Fibroblast of the aortic adventitia (primary cell): ENCODE results near the gene ISX. TPM values are rescaled to one million over a fixed set of nuclear protein-coding genes. Genes with fewer than 3 reads are reported as not detected.

Experiments used
- DNase-seq: peaks from one replicate; pipeline ENCODE4 v3.0.0-alpha.2; 2010; ENCODE audit warnings: low read depth
- H3K4me3 ChIP-seq: 2 replicates; pipeline ENCODE4 v1.5.1; 2011; ENCODE audit warnings: low read depth, mild to moderate bottlenecking, control low read depth, low read length, moderate library complexity
- total RNA-seq: library from RNA; depleted of rRNA; stranded (reverse); fragments of >200 nt; gene quantifications from 2 replicates; pipeline ENCODE4 v1.2.3, GENCODE V29; 2012; ENCODE audit warnings: low replicate concordance
- TF ChIP-seq, protein P1 (sequence below): IDR thresholded peaks from 2 replicates; pipeline ENCODE4 v1.5.1; 2011; ENCODE audit warnings: mild to moderate bottlenecking, low read length, control low read depth, inconsistent platforms; ENCODE audit not compliant: insufficient read depth

Gene ISX
- total RNA-seq, 1 donor: not detected

DNA sequence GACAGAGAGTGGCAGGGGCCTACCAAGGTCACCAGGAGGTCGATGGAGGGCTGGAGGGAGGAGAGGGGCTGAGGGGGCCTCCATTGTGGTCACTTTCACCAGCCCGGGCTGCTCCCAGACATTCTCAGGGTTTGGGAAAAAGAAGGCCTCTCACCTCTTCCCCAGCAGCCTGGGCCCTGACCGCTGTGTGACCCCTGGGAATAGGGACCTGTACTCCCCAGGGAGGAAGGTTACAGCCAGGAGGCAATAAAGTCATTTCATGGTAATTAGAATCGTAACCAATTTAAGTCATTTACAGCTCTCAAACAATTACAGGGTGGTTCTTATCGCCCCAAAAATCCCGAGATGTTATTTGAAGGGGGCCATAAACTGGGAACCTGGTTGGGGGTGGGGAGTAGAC is 37.8 kb downstream of the ISX start:
- TF ChIP-seq, protein P1, sequence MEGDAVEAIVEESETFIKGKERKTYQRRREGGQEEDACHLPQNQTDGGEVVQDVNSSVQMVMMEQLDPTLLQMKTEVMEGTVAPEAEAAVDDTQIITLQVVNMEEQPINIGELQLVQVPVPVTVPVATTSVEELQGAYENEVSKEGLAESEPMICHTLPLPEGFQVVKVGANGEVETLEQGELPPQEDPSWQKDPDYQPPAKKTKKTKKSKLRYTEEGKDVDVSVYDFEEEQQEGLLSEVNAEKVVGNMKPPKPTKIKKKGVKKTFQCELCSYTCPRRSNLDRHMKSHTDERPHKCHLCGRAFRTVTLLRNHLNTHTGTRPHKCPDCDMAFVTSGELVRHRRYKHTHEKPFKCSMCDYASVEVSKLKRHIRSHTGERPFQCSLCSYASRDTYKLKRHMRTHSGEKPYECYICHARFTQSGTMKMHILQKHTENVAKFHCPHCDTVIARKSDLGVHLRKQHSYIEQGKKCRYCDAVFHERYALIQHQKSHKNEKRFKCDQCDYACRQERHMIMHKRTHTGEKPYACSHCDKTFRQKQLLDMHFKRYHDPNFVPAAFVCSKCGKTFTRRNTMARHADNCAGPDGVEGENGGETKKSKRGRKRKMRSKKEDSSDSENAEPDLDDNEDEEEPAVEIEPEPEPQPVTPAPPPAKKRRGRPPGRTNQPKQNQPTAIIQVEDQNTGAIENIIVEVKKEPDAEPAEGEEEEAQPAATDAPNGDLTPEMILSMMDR: no peak
- H3K4me3 ChIP-seq: no peak overlapping the region
- no peak for DNase-seq

DNA sequence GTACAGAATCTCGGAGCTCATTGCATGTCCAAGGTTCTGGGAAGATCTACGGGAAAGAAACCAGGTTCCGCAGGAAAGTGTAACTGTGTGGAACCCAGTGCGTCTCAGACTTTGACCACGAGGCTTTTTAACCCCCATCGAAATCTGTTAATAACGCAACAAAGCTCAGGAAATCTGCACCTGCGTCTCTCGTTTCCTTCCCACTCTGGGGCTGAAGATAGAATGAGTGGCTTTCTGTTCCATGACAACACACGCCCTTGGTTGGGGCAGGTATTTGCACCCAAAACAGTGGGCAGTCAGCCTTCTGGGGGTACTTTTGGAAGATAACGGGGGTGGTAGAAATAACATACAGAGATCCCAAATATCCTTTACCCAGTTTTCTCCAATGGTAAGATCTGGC is 38.5 kb downstream of the ISX start:
- TF ChIP-seq, protein P1: no peak
- DNase-seq: no peak
- no peak overlapping the region for H3K4me3 ChIP-seq

DNA sequence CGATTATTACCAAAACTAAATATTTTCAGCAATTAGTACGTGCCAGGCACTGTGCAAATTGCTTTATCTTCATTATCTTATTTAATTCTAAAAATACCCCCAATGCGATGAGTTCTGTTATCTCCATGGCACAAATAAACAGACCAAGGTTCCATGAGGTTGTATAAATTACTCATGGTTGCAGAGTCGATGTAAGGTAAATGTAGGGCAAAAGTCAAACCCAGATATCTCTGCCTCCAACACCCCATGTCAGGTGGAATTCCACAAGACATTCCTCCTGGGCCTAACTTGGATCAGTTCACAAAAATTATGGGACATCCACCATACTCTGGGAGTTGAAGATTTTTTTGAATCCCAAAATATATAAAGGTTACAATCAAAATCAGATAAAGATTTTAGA is 43.7 kb downstream of the ISX start:
- no peak for DNase-seq
- H3K4me3 ChIP-seq: no peak overlapping the region
- TF ChIP-seq, protein P1: no peak

DNA sequence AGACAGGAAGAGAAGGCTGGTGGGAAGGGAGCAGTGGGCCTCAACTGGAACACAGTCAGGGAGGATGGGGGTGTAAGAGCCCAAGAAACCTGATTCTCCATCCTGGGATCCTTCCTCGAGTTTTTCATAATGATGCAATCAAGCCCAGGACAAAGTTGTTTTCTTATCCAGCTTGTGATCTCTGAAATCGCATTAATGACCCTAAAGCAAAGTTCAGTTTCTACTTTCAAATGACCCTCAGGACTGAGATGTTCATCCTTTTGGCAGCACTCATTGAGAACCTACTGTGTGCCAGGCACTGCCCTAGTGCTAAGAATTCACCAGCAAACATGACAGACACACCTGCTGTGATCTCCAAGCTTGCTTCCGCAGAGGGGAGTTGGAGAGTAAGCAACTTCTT is 45.3 kb downstream of the ISX start:
- no peak overlapping the region for H3K4me3 ChIP-seq
- TF ChIP-seq, protein P1: no peak
- DNase-seq: no peak

DNA sequence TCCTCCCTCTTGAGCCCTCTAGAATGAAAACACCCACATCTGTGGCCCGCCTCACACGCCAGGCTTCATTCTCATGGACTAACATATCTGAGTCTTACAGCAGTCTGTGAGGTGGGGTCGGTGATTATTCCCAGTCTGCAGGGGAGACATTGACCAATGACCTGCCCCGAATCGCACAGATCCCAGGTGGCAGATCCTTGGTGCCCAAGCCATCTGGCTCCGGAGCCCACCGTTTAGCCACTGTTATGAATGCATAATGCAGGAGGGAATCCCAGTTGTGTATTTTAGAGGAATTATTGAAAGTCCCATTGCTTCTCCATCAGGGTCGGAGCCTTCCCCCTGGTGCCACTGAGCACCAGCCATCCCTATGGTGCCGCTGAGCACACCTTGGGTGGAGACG is 47.4 kb downstream of the ISX start:
- TF ChIP-seq, protein P1: no peak
- H3K4me3 ChIP-seq: no peak overlapping the region
- no peak for DNase-seq

DNA sequence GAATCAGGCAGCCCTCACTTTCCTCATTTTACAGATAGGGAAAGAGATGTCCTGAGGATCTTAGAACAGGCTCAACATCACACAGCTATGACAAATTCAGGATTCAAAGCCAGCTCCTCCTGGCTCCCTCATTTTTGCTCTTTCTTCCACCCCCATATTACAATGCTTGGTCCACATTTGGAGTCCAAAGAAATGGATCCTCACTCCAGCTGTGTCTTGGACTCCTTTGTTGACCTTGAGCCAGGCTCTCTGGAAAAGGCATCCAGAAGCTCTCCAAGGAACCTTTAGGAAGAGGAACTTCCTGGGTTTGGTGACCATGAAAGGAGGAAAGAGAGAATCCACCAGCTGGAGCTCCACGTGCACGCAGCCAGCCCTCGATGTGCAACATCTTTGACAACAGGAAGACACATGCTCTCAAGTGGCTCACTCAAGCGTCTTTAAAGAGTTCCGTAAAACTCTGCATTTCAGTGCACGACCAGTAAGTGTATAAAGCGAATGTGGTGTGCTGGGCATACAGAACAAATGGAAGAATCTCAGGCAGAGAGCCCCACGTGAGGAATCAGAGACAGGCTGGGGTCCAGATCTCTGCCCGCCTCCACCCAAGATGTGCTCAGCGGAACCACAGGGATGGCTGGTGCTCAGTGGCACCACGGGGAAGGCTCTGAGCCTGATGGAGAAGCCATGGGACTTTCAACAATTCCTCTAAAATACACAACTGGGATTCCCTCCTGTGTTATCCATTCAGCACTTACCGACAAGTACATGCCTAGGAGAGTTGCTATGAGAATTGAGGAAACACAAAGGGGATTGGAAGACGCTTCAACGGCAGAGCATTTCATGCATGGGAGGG is 48.4 kb downstream of the ISX start:
- H3K4me3 ChIP-seq: no peak overlapping the region
- TF ChIP-seq, protein P1: no peak
- no peak for DNase-seq
